IPS-20b (cell line): ENCODE results near the gene HIF3A.
"Not testable (repeated sequence)": the region's sequence is repeated elsewhere in the genome, so short reads cannot be mapped to it uniquely, and the experiment has no call there.

Source experiments
- H3K27ac ChIP-seq: one replicate; pipeline ENCODE4 v1.5.1; 2013; ENCODE audit warnings: low read length
- H3K27me3 ChIP-seq: 2 replicates; pipeline ENCODE4 v1.6.1; 2013; ENCODE audit warnings: mild to moderate bottlenecking, low read length, inconsistent platforms; ENCODE audit not compliant: insufficient read depth
- H3K36me3 ChIP-seq: 2 replicates; pipeline ENCODE4 v1.6.1; 2013; ENCODE audit warnings: low read depth, mild to moderate bottlenecking, inconsistent platforms, low read length, moderate library complexity; ENCODE audit not compliant: insufficient read depth
- H3K4me1 ChIP-seq: 2 replicates; pipeline ENCODE4 v1.6.1; 2013; ENCODE audit warnings: mild to moderate bottlenecking, control low read depth, inconsistent platforms, low read length, moderate library complexity; ENCODE audit not compliant: insufficient read depth
- H3K4me3 ChIP-seq: 2 replicates; pipeline ENCODE4 v1.5.1; 2013; ENCODE audit warnings: mild to moderate bottlenecking, low read length, inconsistent platforms
- H3K9ac ChIP-seq: 2 replicates; pipeline ENCODE4 v1.6.1; 2013; ENCODE audit warnings: low read depth, mild to moderate bottlenecking, inconsistent platforms, low read length, moderate library complexity
- H3K9me3 ChIP-seq: 2 replicates; pipeline ENCODE4 v1.6.1; 2013; ENCODE audit warnings: mild to moderate bottlenecking, low read depth, low read length, inconsistent platforms; ENCODE audit not compliant: insufficient read depth

Gene HIF3A

GRCh38 chr19:46368116-46368515 lies 71.3 kb downstream of the HIF3A start:
- Histone ChIP-seq H3K27ac (no peak overlapping the region), H3K4me1 (peaks cover 14% of the 10 kb centered on the region), H3K36me3 (peaks cover 48% of the 10 kb centered on the region)

GRCh38 chr19:46369817-46370216 lies 73.0 kb downstream of the HIF3A start:
- H3K4me1 ChIP-seq = peaks cover 24% of the 10 kb centered on the region
- H3K36me3 ChIP-seq = peaks cover 35% of the 10 kb centered on the region
- no peak overlapping the region for H3K4me3 ChIP-seq
- H3K27ac ChIP-seq = no peak overlapping the region
- no peak overlapping the region for H3K9ac ChIP-seq
- H3K9me3 ChIP-seq = no peaks in the 10 kb centered on the region
- no peaks in the 10 kb centered on the region for H3K27me3 ChIP-seq

More at GRCh38 chr19:46368116-46368515, 71.3 kb downstream of the HIF3A start:
- Histone ChIP-seq H3K9me3 (no peaks in the 10 kb centered on the region), H3K4me3 (no peak overlapping the region), H3K27me3 (no peaks in the 10 kb centered on the region), H3K9ac (no peak overlapping the region)

GRCh38 chr19:46371371-46371901 lies 74.6 kb downstream of the HIF3A start:
- Histone ChIP-seq H3K27ac (no peak overlapping the region), H3K4me1 (peaks cover 24% of the 10 kb centered on the region)

GRCh38 chr19:46372901-46373490 lies 76.2 kb downstream of the HIF3A start:
- Histone ChIP-seq H3K9me3 (no peaks in the 10 kb centered on the region), H3K4me1 (peaks cover 24% of the 10 kb centered on the region), H3K27ac (peak overlapping the region; percentile 70), H3K4me3 (peak overlapping the region; percentile 48), H3K36me3 (peaks cover 36% of the 10 kb centered on the region), H3K9ac (peak overlapping the region; percentile 76; the same call in 1 of the 2 replicates), H3K27me3 (no peaks in the 10 kb centered on the region)

More at GRCh38 chr19:46371371-46371901, 74.6 kb downstream of the HIF3A start:
- Histone ChIP-seq H3K9ac (peak overlapping the region; percentile 60; the same call in 1 of the 2 replicates), H3K9me3 (no peaks in the 10 kb centered on the region), H3K4me3 (no peak overlapping the region), H3K27me3 (no peaks in the 10 kb centered on the region), H3K36me3 (peaks cover 36% of the 10 kb centered on the region)

- Histone ChIP-seq H3K9me3 (no peaks in the 10 kb centered on the region), H3K36me3 (peaks cover 40% of the 10 kb centered on the region), H3K27me3 (no peaks in the 10 kb centered on the region), H3K9ac (peak overlapping the region; percentile 76; the same call in 1 of the 2 replicates), H3K4me3 (peak overlapping the region; percentile 48), H3K27ac (peak overlapping the region; percentile 70), H3K4me1 (peaks cover 24% of the 10 kb centered on the region)
Observed at GRCh38 chr19:46373491-46374359, 76.9 kb downstream of the HIF3A start.

- peak overlapping the region; percentile 73; the same call in 1 of the 2 replicates for H3K9ac ChIP-seq
- H3K27ac ChIP-seq = peak overlapping the region; percentile 41
Observed at GRCh38 chr19:46374536-46375475, 78.0 kb downstream of the HIF3A start.

GRCh38 chr19:46375476-46376067 lies 78.7 kb downstream of the HIF3A start:
- H3K27me3 ChIP-seq, H3K9ac ChIP-seq, H3K4me3 ChIP-seq, H3K9me3 ChIP-seq: not testable (repeated sequence)
- peak overlapping the region; percentile 22 for H3K27ac ChIP-seq
- H3K4me1 ChIP-seq = peaks cover 24% of the 10 kb centered on the region
- H3K36me3 ChIP-seq = peaks cover 53% of the 10 kb centered on the region

More at GRCh38 chr19:46374536-46375475, 78.0 kb downstream of the HIF3A start:
- Histone ChIP-seq H3K9me3 (no peaks in the 10 kb centered on the region), H3K27me3 (no peaks in the 10 kb centered on the region), H3K36me3 (peaks cover 45% of the 10 kb centered on the region), H3K4me3 (no peak overlapping the region), H3K4me1 (peaks cover 24% of the 10 kb centered on the region)

GRCh38 chr19:46376241-46377153 lies 79.7 kb downstream of the HIF3A start:
- Histone ChIP-seq H3K4me1 (peaks cover 22% of the 10 kb centered on the region), H3K27me3 (no peaks in the 10 kb centered on the region), H3K9ac (no peak overlapping the region), H3K36me3 (peaks cover 62% of the 10 kb centered on the region), H3K9me3 (no peaks in the 10 kb centered on the region), H3K27ac (no peak overlapping the region), H3K4me3 (no peak overlapping the region)

- H3K36me3 ChIP-seq = peaks cover 80% of the 10 kb centered on the region
- no peak overlapping the region for H3K27ac ChIP-seq
- no peaks in the 10 kb centered on the region for H3K27me3 ChIP-seq
- H3K4me1 ChIP-seq = peaks cover 8% of the 10 kb centered on the region; the same call in 1 of the 2 replicates
- no peak overlapping the region for H3K9ac ChIP-seq
- no peaks in the 10 kb centered on the region for H3K9me3 ChIP-seq
- no peak overlapping the region for H3K4me3 ChIP-seq
Observed at GRCh38 chr19:46378268-46378667, 81.4 kb downstream of the HIF3A start.

GRCh38 chr19:46380690-46381089 lies 83.8 kb downstream of the HIF3A start:
- Histone ChIP-seq H3K9ac (no peak overlapping the region), H3K4me1 (no peaks in the 10 kb centered on the region), H3K9me3 (no peaks in the 10 kb centered on the region), H3K36me3 (peaks cover 96% of the 10 kb centered on the region), H3K27me3 (no peaks in the 10 kb centered on the region), H3K4me3 (no peak overlapping the region), H3K27ac (no peak overlapping the region)
